Glutamatergic neuron (in vitro differentiated cells): ENCODE data around the gene FLNA. TPM values are rescaled to one million over a fixed set of nuclear protein-coding genes. Genes with fewer than 3 reads are reported as not detected.
A peak's percentile ranks its signal among the peaks of the same experiment; 100 is the strongest.
"Not testable (repeated sequence)": the region's sequence is repeated elsewhere in the genome, so short reads cannot be mapped to it uniquely, and the experiment has no call there.

Experiments used
- DNase-seq: peaks from one replicate; pipeline ENCODE4 v3.0.0; 2022
- H3K27ac Mint-ChIP-seq: one replicate; pipeline ENCODE4 v1.8.0; 2020; ENCODE audit warnings: mild to moderate bottlenecking, mixed read lengths, inconsistent platforms; ENCODE audit not compliant: unreplicated experiment
- H3K27me3 Mint-ChIP-seq: one replicate; pipeline ENCODE4 v1.8.0; 2020; ENCODE audit warnings: mild to moderate bottlenecking, moderate library complexity, mixed read lengths, inconsistent platforms; ENCODE audit not compliant: unreplicated experiment
- H3K36me3 Mint-ChIP-seq: one replicate; pipeline ENCODE4 v1.8.0; 2020; ENCODE audit warnings: mild to moderate bottlenecking, mixed read lengths, inconsistent platforms; ENCODE audit not compliant: unreplicated experiment
- H3K4me1 Mint-ChIP-seq: one replicate; pipeline ENCODE4 v1.8.0; 2020; ENCODE audit warnings: mild to moderate bottlenecking, low read depth, mixed read lengths, inconsistent platforms; ENCODE audit not compliant: unreplicated experiment
- H3K4me3 Mint-ChIP-seq: one replicate; pipeline ENCODE4 v1.8.0; 2020; ENCODE audit warnings: mild to moderate bottlenecking, mixed read lengths, inconsistent platforms; ENCODE audit not compliant: unreplicated experiment
- H3K9me3 Mint-ChIP-seq: one replicate; pipeline ENCODE4 v1.8.0; 2020; ENCODE audit warnings: mild to moderate bottlenecking, moderate library complexity, mixed read lengths, inconsistent platforms; ENCODE audit not compliant: unreplicated experiment
- total RNA-seq: library from RNA; stranded (reverse); fragmentation: NEBNext Ultra II Directional; extraction: Animal tissue kit (Norgen Biotek cat#: 25700); gene quantifications from one replicate; pipeline ENCODE4 v1.2.1, GENCODE V29; 2021; ENCODE audit not compliant: unreplicated experiment
- TF ChIP-seq, protein P1 (sequence below): fragments of 200-600 bp; sonication (generic); IDR thresholded peaks from one replicate; pipeline ENCODE4 v1.5.0; 2021; ENCODE audit not compliant: partially characterized antibody, unreplicated experiment

Gene FLNA
- total RNA-seq, 1 donor from 2014 or later, result 499 TPM

DNA sequence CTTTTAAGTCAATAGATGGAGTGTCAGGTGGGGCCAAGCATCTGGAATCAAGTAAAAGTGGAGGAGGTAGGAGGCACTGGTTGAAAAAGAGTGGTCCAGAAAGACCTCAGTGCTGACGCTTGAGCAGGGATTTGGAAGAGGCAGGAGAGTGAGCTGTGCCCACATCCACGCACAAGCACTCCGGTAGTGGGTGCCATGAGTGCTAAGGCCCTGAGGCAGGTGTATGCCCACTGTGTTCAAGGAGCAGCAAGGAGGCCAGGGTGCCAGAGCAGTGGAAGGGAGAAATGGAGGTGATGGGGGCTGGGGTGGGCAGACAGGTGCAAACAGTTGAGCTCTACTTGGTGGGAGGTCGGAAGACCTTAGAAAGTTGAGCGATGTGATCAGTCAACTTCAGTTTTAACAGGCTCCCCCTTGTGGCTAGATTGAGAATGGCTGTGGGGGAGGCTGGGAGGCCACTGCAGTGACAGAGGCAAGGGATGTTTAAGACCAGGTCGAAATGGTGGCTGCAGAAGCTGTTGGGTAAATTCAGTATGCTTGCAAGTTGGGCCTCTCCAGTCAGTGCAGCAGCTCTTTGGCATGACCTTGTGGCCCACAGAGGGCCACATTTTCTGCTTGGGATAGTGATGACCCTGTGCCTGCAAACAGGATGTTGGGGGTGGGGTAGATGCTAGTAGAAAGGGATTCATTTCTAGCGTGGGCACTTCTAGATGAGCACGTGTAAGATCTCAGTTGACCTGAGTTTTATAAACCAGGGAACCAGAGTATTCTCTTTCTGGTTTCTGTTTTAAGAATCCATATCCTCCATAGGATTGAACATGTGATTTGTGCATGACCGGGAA lies 66.1 kb downstream of the FLNA start:
- H3K9me3 Mint-ChIP-seq, result no peaks in the 10 kb centered on the region
- no peaks in the 10 kb centered on the region for H3K4me1 Mint-ChIP-seq
- no peak overlapping the region for H3K27ac Mint-ChIP-seq
- peaks cover 2% of the 10 kb centered on the region for H3K27me3 Mint-ChIP-seq
- TF ChIP-seq, protein P1, sequence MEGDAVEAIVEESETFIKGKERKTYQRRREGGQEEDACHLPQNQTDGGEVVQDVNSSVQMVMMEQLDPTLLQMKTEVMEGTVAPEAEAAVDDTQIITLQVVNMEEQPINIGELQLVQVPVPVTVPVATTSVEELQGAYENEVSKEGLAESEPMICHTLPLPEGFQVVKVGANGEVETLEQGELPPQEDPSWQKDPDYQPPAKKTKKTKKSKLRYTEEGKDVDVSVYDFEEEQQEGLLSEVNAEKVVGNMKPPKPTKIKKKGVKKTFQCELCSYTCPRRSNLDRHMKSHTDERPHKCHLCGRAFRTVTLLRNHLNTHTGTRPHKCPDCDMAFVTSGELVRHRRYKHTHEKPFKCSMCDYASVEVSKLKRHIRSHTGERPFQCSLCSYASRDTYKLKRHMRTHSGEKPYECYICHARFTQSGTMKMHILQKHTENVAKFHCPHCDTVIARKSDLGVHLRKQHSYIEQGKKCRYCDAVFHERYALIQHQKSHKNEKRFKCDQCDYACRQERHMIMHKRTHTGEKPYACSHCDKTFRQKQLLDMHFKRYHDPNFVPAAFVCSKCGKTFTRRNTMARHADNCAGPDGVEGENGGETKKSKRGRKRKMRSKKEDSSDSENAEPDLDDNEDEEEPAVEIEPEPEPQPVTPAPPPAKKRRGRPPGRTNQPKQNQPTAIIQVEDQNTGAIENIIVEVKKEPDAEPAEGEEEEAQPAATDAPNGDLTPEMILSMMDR, result peak; percentile 71
- H3K4me3 Mint-ChIP-seq, result no peak overlapping the region
- DNase-seq, result peak; percentile 74
- H3K36me3 Mint-ChIP-seq, result no peaks in the 10 kb centered on the region

DNA sequence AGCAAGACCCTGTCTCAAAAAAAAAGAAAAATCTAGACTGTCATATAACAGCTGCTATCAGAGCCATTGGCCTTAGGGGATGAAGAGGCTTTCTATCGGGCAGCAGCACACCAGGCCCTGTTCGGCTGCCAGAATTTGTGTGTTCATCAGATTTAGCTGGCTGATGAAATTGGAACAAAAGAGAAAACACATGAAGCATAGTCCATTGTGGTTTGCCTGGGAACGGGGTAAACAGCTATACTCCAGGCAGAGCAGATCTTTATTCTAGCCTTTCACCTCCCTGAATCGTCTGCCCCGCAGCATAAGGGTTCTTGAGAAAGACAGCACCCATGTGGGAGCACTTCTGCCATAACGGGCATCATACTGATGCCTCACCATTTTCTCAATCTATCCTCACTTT lies 67.2 kb downstream of the FLNA start:
- Mint-ChIP-seq H3K4me1 (no peaks in the 10 kb centered on the region), H3K36me3 (no peaks in the 10 kb centered on the region), H3K27me3 (peaks cover 2% of the 10 kb centered on the region), H3K9me3 (no peaks in the 10 kb centered on the region), H3K4me3 (no peak overlapping the region), H3K27ac (no peak overlapping the region)
- TF ChIP-seq, protein P1, result no peak
- no peak for DNase-seq

DNA sequence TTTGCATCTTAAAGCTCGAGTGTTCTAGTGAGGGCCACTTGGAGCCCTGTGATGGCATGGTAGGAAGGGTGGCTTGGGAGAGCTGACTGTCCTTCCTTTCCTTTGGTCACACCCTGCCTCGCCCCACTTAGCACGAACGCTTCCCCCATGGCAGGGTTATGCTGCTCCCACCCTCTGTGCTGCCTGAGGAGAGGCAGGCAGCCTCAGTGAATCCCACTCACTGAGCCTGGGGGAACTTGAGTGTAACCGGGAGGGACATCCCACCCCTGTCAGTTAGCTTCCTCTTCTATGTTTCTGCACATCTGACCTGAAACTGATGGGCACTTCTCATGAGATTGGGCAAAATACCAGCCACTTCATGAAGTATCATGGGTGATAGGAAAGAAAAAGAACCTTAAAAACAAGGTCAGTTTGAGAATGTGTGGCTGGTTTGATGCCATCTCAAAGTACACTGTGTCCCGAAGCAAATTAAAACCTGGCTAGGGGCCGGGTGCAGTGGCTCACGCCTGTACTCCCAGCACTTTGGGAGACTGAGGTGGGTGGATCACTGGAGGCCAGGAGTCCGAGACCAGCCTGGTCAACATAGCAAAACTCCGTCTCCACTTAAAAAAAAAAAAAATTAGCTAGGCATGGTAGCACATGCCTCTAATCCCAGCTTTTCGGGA lies 68.8 kb downstream of the FLNA start:
- Mint-ChIP-seq H3K4me3 (no peak overlapping the region), H3K27me3 (peaks cover 2% of the 10 kb centered on the region), H3K4me1 (no peaks in the 10 kb centered on the region), H3K27ac (no peak overlapping the region), H3K9me3 (no peaks in the 10 kb centered on the region), H3K36me3 (no peaks in the 10 kb centered on the region)
- no peak for DNase-seq
- TF ChIP-seq, protein P1, result no peak

DNA sequence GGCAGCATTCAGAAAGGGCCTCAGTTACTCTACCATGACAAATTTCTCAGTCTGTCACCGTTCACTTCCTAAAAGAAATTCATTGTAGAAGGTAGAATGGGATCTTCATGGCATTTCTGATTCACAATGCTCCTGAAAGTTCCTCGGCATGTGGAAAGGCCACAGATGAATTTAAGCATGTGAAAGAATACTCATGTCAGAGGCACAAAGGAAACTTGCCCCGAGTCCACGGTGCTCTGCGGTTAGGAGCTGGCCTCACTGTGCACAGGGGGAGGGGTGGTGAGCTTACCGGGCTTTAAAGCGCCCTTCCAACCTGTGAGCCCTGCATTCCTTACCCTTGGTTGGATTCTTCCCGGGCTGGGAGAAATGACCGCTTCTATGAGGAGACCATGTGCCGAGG lies 69.6 kb downstream of the FLNA start:
- Mint-ChIP-seq H3K4me3 (no peak overlapping the region), H3K4me1 (no peaks in the 10 kb centered on the region), H3K27ac (no peak overlapping the region), H3K36me3 (no peaks in the 10 kb centered on the region), H3K9me3 (no peaks in the 10 kb centered on the region), H3K27me3 (peaks cover 2% of the 10 kb centered on the region)
- no peak for DNase-seq
- TF ChIP-seq, protein P1, result no peak

DNA sequence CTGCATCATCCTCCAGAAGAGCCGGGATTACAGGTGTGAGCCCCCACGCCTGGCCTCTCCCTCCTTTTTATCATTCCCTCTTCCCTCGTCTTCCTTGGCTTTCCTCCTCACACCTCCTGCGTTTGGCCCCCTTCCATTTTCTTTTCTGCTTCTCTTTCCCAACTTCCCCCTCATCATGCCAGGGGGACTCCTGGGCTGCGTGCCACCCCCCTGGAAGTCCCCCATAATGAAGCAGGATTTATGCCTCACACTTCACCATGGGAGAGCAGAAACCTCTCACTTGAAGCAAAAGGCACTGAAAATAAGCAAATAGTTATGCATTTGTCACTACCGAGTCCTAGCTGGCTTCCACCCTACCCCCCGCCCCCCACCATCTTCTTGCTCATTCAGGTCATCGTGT lies 71.0 kb downstream of the FLNA start:
- TF ChIP-seq, protein P1, result no peak
- DNase-seq, result no peak
- Mint-ChIP-seq H3K27me3 (peaks cover 2% of the 10 kb centered on the region), H3K4me1 (no peaks in the 10 kb centered on the region), H3K9me3 (no peaks in the 10 kb centered on the region), H3K27ac (no peak overlapping the region), H3K36me3 (no peaks in the 10 kb centered on the region), H3K4me3 (no peak overlapping the region)

DNA sequence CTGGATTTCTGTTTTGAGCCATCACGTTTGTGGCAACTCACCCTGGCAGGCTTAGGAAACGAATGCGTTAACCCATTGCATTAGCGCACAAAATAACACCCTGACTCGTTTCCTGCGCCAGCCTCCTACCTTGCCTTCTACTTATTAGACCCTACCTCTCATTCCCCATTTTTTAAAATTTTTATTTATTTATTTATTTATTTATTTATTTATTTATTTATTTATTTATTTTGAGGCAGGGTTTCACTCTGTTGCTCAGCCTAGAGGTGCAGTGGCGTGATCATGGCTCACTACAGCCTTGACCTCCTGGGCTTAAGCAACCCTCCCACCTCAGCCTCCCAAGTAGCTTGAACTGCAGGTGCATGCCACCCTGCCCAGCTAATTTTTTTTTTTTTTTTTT lies 71.4 kb downstream of the FLNA start:
- H3K27me3 Mint-ChIP-seq, H3K4me3 Mint-ChIP-seq, H3K27ac Mint-ChIP-seq, DNase-seq, H3K4me1 Mint-ChIP-seq, H3K36me3 Mint-ChIP-seq, H3K9me3 Mint-ChIP-seq: not testable (repeated sequence)
